IPS-15b (cell line): Measurements from ENCODE around the gene USP7.

Experiments used
- H3K27me3 ChIP-seq: one replicate; pipeline ENCODE4 v1.6.1; 2013; ENCODE audit warnings: low read length; ENCODE audit not compliant: control insufficient read depth, insufficient read depth
- H3K36me3 ChIP-seq: one replicate; pipeline ENCODE4 v1.6.1; 2013; ENCODE audit warnings: low read length; ENCODE audit not compliant: control insufficient read depth, insufficient read depth
- H3K4me1 ChIP-seq: one replicate; pipeline ENCODE4 v1.6.1; 2013; ENCODE audit warnings: mild to moderate bottlenecking, low read length; ENCODE audit not compliant: control insufficient read depth, insufficient read depth
- H3K4me3 ChIP-seq: one replicate; pipeline ENCODE4 v1.5.1; 2013; ENCODE audit warnings: low read depth, low read length
- H3K9ac ChIP-seq: one replicate; pipeline ENCODE4 v1.6.1; 2013; ENCODE audit warnings: low read depth, mild to moderate bottlenecking, low read length
- H3K9me3 ChIP-seq: one replicate; pipeline ENCODE4 v1.6.1; 2013; ENCODE audit warnings: mild to moderate bottlenecking, low read length; ENCODE audit not compliant: control insufficient read depth, insufficient read depth

Gene USP7

GRCh38 chr16:8903004-8903403, 60.7 kb downstream of the USP7 start:
- Histone ChIP-seq H3K9me3 (no peaks in the 10 kb centered on the region), H3K9ac (no peak overlapping the region), H3K4me3 (no peak overlapping the region), H3K27me3 (no peaks in the 10 kb centered on the region), H3K4me1 (no peaks in the 10 kb centered on the region), H3K36me3 (peaks cover 75% of the 10 kb centered on the region)

- Histone ChIP-seq H3K36me3 (peaks cover 75% of the 10 kb centered on the region), H3K9ac (no peak overlapping the region), H3K27me3 (no peaks in the 10 kb centered on the region), H3K4me1 (no peaks in the 10 kb centered on the region), H3K4me3 (no peak overlapping the region), H3K9me3 (no peaks in the 10 kb centered on the region)
These were observed 62.3 kb downstream of the USP7 start for GRCh38 chr16:8901320-8901861.

- Histone ChIP-seq H3K27me3 (no peaks in the 10 kb centered on the region), H3K4me1 (no peaks in the 10 kb centered on the region), H3K9ac (no peak overlapping the region), H3K36me3 (peaks cover 73% of the 10 kb centered on the region), H3K4me3 (no peak overlapping the region), H3K9me3 (no peaks in the 10 kb centered on the region)
These were observed 63.4 kb downstream of the USP7 start for GRCh38 chr16:8900343-8900742.

- Histone ChIP-seq H3K9ac (no peak overlapping the region), H3K27me3 (no peaks in the 10 kb centered on the region), H3K9me3 (no peaks in the 10 kb centered on the region), H3K4me3 (no peak overlapping the region), H3K4me1 (no peaks in the 10 kb centered on the region), H3K36me3 (peaks cover 75% of the 10 kb centered on the region)
These were observed 63.9 kb downstream of the USP7 start for GRCh38 chr16:8899709-8900317.

GRCh38 chr16:8898660-8899318, 64.9 kb downstream of the USP7 start:
- Histone ChIP-seq H3K27me3 (no peaks in the 10 kb centered on the region), H3K4me3 (no peak overlapping the region), H3K36me3 (peaks cover 77% of the 10 kb centered on the region), H3K4me1 (no peaks in the 10 kb centered on the region), H3K9ac (no peak overlapping the region), H3K9me3 (no peaks in the 10 kb centered on the region)

- Histone ChIP-seq H3K4me1 (no peaks in the 10 kb centered on the region), H3K4me3 (no peak overlapping the region), H3K9ac (no peak overlapping the region), H3K27me3 (no peaks in the 10 kb centered on the region), H3K36me3 (peaks cover 68% of the 10 kb centered on the region), H3K9me3 (no peaks in the 10 kb centered on the region)
These were observed 68.9 kb downstream of the USP7 start for GRCh38 chr16:8894736-8895334.

- peaks cover 66% of the 10 kb centered on the region for H3K36me3 ChIP-seq
These were observed 69.6 kb downstream of the USP7 start for GRCh38 chr16:8893976-8894690.

GRCh38 chr16:8893426-8893825, 70.3 kb downstream of the USP7 start:
- Histone ChIP-seq H3K4me1 (no peaks in the 10 kb centered on the region), H3K9ac (no peak overlapping the region), H3K4me3 (no peak overlapping the region), H3K9me3 (no peaks in the 10 kb centered on the region), H3K36me3 (peaks cover 61% of the 10 kb centered on the region), H3K27me3 (no peaks in the 10 kb centered on the region)

More at GRCh38 chr16:8893976-8894690, 69.6 kb downstream of the USP7 start:
- H3K4me3 ChIP-seq = no peak overlapping the region
- no peaks in the 10 kb centered on the region for H3K4me1 ChIP-seq
- H3K27me3 ChIP-seq = no peaks in the 10 kb centered on the region
- no peaks in the 10 kb centered on the region for H3K9me3 ChIP-seq
- H3K9ac ChIP-seq = no peak overlapping the region

GRCh38 chr16:8892101-8892575, 71.6 kb downstream of the USP7 start:
- no peak overlapping the region for H3K9ac ChIP-seq
- no peak overlapping the region for H3K4me3 ChIP-seq
- H3K9me3 ChIP-seq = no peaks in the 10 kb centered on the region
- H3K36me3 ChIP-seq = peaks cover 60% of the 10 kb centered on the region
- H3K4me1 ChIP-seq = no peaks in the 10 kb centered on the region
- H3K27me3 ChIP-seq = no peaks in the 10 kb centered on the region

- Histone ChIP-seq H3K4me3 (no peak overlapping the region), H3K9me3 (no peaks in the 10 kb centered on the region), H3K9ac (no peak overlapping the region), H3K27me3 (no peaks in the 10 kb centered on the region), H3K36me3 (peaks cover 52% of the 10 kb centered on the region), H3K4me1 (peaks cover 7% of the 10 kb centered on the region)
These were observed 73.2 kb downstream of the USP7 start for GRCh38 chr16:8890549-8890921.

GRCh38 chr16:8889893-8890548, 73.7 kb downstream of the USP7 start:
- Histone ChIP-seq H3K9ac (no peak overlapping the region), H3K4me1 (peaks cover 7% of the 10 kb centered on the region), H3K36me3 (peaks cover 47% of the 10 kb centered on the region), H3K4me3 (no peak overlapping the region), H3K9me3 (no peaks in the 10 kb centered on the region), H3K27me3 (no peaks in the 10 kb centered on the region)
